KMS-11 (cell line): ENCODE results near the gene REG1B.

ENCODE experiments used
- H2AFZ ChIP-seq: fragments of 200-600 bp; sonication (generic); 2 replicates; pipeline ENCODE4 v1.6.1; 2016; ENCODE audit warnings: antibody characterized with exemption, mixed run types, low read depth
- H3K27ac ChIP-seq: fragments of 200-600 bp; sonication (generic); 2 replicates; pipeline ENCODE4 v1.6.1; 2016; ENCODE audit warnings: mild to moderate bottlenecking, mixed run types
- H3K27me3 ChIP-seq: fragments of 200-600 bp; sonication (generic); 2 replicates; pipeline ENCODE4 v1.6.1; 2017; ENCODE audit warnings: mild to moderate bottlenecking, low read depth, mixed run types, moderate library complexity; ENCODE audit not compliant: insufficient read depth
- H3K36me3 ChIP-seq: fragments of 200-600 bp; sonication (generic); 2 replicates; pipeline ENCODE4 v1.6.1; 2017; ENCODE audit warnings: mild to moderate bottlenecking, mixed run types; ENCODE audit not compliant: insufficient read depth
- H3K4me1 ChIP-seq: fragments of 200-600 bp; sonication (generic); 2 replicates; pipeline ENCODE4 v1.6.1; 2016; ENCODE audit warnings: mild to moderate bottlenecking, low read depth, mixed run types; ENCODE audit not compliant: poor library complexity, severe bottlenecking
- H3K4me2 ChIP-seq: fragments of 200-600 bp; sonication (generic); 2 replicates; pipeline ENCODE4 v1.7.0; 2016; ENCODE audit warnings: mild to moderate bottlenecking, mixed run types
- H3K4me3 ChIP-seq: fragments of 200-600 bp; sonication (generic); IDR thresholded peaks from 2 replicates; pipeline ENCODE4 v1.6.1; 2017; ENCODE audit warnings: low read depth, low read length, mixed read lengths; ENCODE audit not compliant: insufficient read depth
- H3K79me2 ChIP-seq: fragments of 200-600 bp; sonication (generic); 2 replicates; pipeline ENCODE4 v1.6.1; 2016; ENCODE audit warnings: low read depth, mixed run types; ENCODE audit not compliant: insufficient read depth
- H3K9ac ChIP-seq: fragments of 200-600 bp; sonication (generic); 2 replicates; pipeline ENCODE4 v1.6.1; 2016; ENCODE audit warnings: mild to moderate bottlenecking, mixed run types
- H4K20me1 ChIP-seq: fragments of 200-600 bp; sonication (generic); 2 replicates; pipeline ENCODE4 v1.6.1; 2016; ENCODE audit warnings: mild to moderate bottlenecking, mixed run types; ENCODE audit not compliant: insufficient read depth
- CTCF ChIP-seq: fragments of 200-600 bp; sonication (generic); conservative IDR thresholded peaks from 2 replicates; pipeline ENCODE4 v1.6.1; 2017; ENCODE audit warnings: low read depth, mild to moderate bottlenecking, antibody characterized with exemption, low read length, moderate library complexity, mixed read lengths

REG1B gene

GRCh38 chr2:79087785-79088364, at the start of gene REG1B:
Gene REG1B (minus strand): TSS chr2:79087993. CDS start chr2:79087612, 381 bp downstream.
- Histone ChIP-seq H4K20me1 (no peaks in the 10 kb centered on the region), H3K4me3 (no peak within 1 kb of the TSS), H3K36me3 (no peaks in the 10 kb centered on the region), H3K9ac (no peak within 1 kb of the TSS), H3K79me2 (no peaks in the 10 kb centered on the region), H3K27ac (no peak within 1 kb of the TSS), H3K4me1 (no peaks in the 10 kb centered on the region), H2AFZ (no peak within 1 kb of the TSS), H3K27me3 (no peaks in the 10 kb centered on the region), H3K4me2 (no peak within 1 kb of the TSS)
- TF ChIP-seq CTCF = no peak

GRCh38 chr2:79131687-79132086, 43.9 kb upstream of the REG1B start:
- Histone ChIP-seq H3K27me3 (no peaks in the 10 kb centered on the region), H3K4me2 (no peak overlapping the region), H3K4me1 (peaks cover 6% of the 10 kb centered on the region), H3K79me2 (no peaks in the 10 kb centered on the region), H3K9ac (no peak overlapping the region), H3K27ac (no peak overlapping the region), H3K4me3 (no peak overlapping the region), H3K36me3 (no peaks in the 10 kb centered on the region), H4K20me1 (no peaks in the 10 kb centered on the region), H2AFZ (no peak overlapping the region)
- TF ChIP-seq CTCF = no peak

GRCh38 chr2:79129804-79130203, 42.0 kb upstream of the REG1B start:
- Histone ChIP-seq H4K20me1 (no peaks in the 10 kb centered on the region), H3K36me3 (no peaks in the 10 kb centered on the region), H2AFZ (no peak overlapping the region), H3K4me1 (peaks cover 6% of the 10 kb centered on the region), H3K9ac (no peak overlapping the region), H3K4me2 (no peak overlapping the region), H3K27me3 (no peaks in the 10 kb centered on the region), H3K27ac (no peak overlapping the region), H3K4me3 (no peak overlapping the region), H3K79me2 (no peaks in the 10 kb centered on the region)
- TF ChIP-seq CTCF = no peak

- Histone ChIP-seq H3K4me1 (peaks cover 6% of the 10 kb centered on the region), H3K4me2 (no peak overlapping the region), H2AFZ (no peak overlapping the region)
These were observed 41.5 kb upstream of the REG1B start for GRCh38 chr2:79129260-79129659.

More at GRCh38 chr2:79129260-79129659, 41.5 kb upstream of the REG1B start:
- H3K36me3 ChIP-seq = no peaks in the 10 kb centered on the region
- no peaks in the 10 kb centered on the region for H3K79me2 ChIP-seq
- H3K27ac ChIP-seq = no peak overlapping the region
- H3K4me3 ChIP-seq = no peak overlapping the region
- no peak for TF ChIP-seq CTCF
- H3K27me3 ChIP-seq = no peaks in the 10 kb centered on the region
- no peak overlapping the region for H3K9ac ChIP-seq
- no peaks in the 10 kb centered on the region for H4K20me1 ChIP-seq
